Spleen (tissue), 11 donors: ENCODE measurements around the gene ATP13A1. TPM values are rescaled to one million over a fixed set of nuclear protein-coding genes. Genes with fewer than 3 reads are reported as not detected.
"Not testable (repeated sequence)": the region's sequence is repeated elsewhere in the genome, so short reads cannot be mapped to it uniquely, and the experiment has no call there.

Experiments used
- DNase-seq: peaks from one replicate; pipeline ENCODE4 v3.0.0-alpha.2; 2020
- H3K27ac ChIP-seq, 8 donors: fragments of 200-600 bp; sonication (generic) in 7 of 8; 1 replicate in 4 of 8; 2 replicates in 4 of 8; pipeline versions ENCODE4 v1.5.0 to v1.8.0; 2016 to 2021; ENCODE audit warnings: inconsistent platforms in 4 of 8, mild to moderate bottlenecking in 4 of 8, moderate library complexity in 1 of 8
- H3K27me3 ChIP-seq, 7 donors: fragments of 200-600 bp; sonication (generic) in 6 of 7; replicated peaks in 1 of 7; 1 replicate in 4 of 7; 2 replicates in 3 of 7; pipeline versions ENCODE4 v1.5.0 to v1.8.0; 2016 to 2021; ENCODE audit warnings: inconsistent platforms in 3 of 7, mild to moderate bottlenecking in 1 of 7
- H3K36me3 ChIP-seq, 6 donors: fragments of 200-600 bp; sonication (generic) in 5 of 6; 1 replicate in 4 of 6; 2 replicates in 2 of 6; pipeline versions ENCODE4 v1.5.0 to v1.8.0; 2016 to 2021; ENCODE audit warnings: inconsistent platforms in 2 of 6
- H3K4me1 ChIP-seq, 6 donors: fragments of 200-600 bp; sonication (generic) in 5 of 6; 1 replicate in 3 of 6; 2 replicates in 3 of 6; pipeline versions ENCODE4 v1.5.0 to v1.8.0; 2016 to 2021; ENCODE audit warnings: inconsistent platforms in 3 of 6
- H3K4me3 ChIP-seq, 8 donors: fragments of 200-600 bp; sonication (generic) in 7 of 8; 1 replicate in 4 of 8; 2 replicates in 4 of 8; pipeline versions ENCODE4 v1.5.0 to v1.8.0; 2016 to 2021; ENCODE audit warnings: inconsistent platforms in 4 of 8, mild to moderate bottlenecking in 4 of 8, moderate library complexity in 2 of 8
- H3K9me3 ChIP-seq, 8 donors: fragments of 200-600 bp; sonication (generic) in 7 of 8; 1 replicate in 4 of 8; 2 replicates in 4 of 8; pipeline versions ENCODE4 v1.5.0 to v1.8.0; 2016 to 2021; ENCODE audit warnings: inconsistent platforms in 4 of 8
- CTCF ChIP-seq, 11 experiments: fragments of 200-600 bp in 7 of 11; fragments of 450-650 bp in 4 of 11; sonication (generic) in 4 of 11; IDR thresholded peaks in 8 of 11; conservative IDR thresholded peaks in 3 of 11; 1 replicate in 7 of 11; 2 replicates in 4 of 11; pipeline versions ENCODE4 v1.4.0 to v1.8.0; 2016 to 2021; ENCODE audit warnings: antibody characterized with exemption in 11 of 11, inconsistent platforms in 4 of 11, mild to moderate bottlenecking in 1 of 11
- POLR2A ChIP-seq, 3 donors: fragments of 450-650 bp; IDR thresholded peaks; one replicate each; pipeline ENCODE4 v1.5.1; 2017; ENCODE audit warnings: antibody characterized with exemption in 3 of 3, mild to moderate bottlenecking in 1 of 3
- POLR2AphosphoS5 ChIP-seq, 3 donors: sonication (generic); formaldehyde crosslinking; IDR thresholded peaks; one replicate each; pipeline ENCODE4 v1.5.1; 2017; ENCODE audit warnings: antibody characterized with exemption in 3 of 3
- WGBS, 5 donors: extraction: QIAGEN DNeasy Blood & Tissue Kit in 3 of 5; methylation state at CpG; one replicate each; pipeline versions ENCODE4 v1.1.5 to v1.1.7; 2013 to 2018; 5-methylcytosine and 5-hydroxymethylcytosine counted together
- intact Hi-C: fragments of 100-400 bp; cut with DNase I; formaldehyde crosslinking; loops from one replicate; pipeline ENCODE4 v1.15.0; 2023; ENCODE audit warnings: low total_unique reads
- polyA plus RNA-seq, 3 donors: library from polyadenylated mRNA; stranded (reverse); fragments of 200-250 nt; gene quantifications; one replicate each; pipeline ENCODE4 v1.2.1, GENCODE V29; 2013
- total RNA-seq, 7 donors: library from RNA; depleted of rRNA in 3 of 7; stranded (reverse); fragments of >200 nt in 3 of 7; fragmentation: NEBNext Ultra II Directional in 4 of 7; extraction: Animal tissue kit (Norgen Biotek cat#: 25700) in 4 of 7; gene quantifications; one replicate each; pipeline versions ENCODE4 v1.1.0 to v1.2.1, GENCODE V29; 2016 to 2021
- donor health status: healthy with polysubstance abuse.
- donor health status: DM: no; HTN: no; CAD: no; lungs with moderate emphysema.
- donor health status: DM: no; HTN: no; CAD: no.
- donor health status: Bipolar disorder and iron deficiency.
- donor health status: healthy.
- donor health status: DM: no; HTN: no; CAD: no.
- donor health status: DM: yes; HTN: yes; CAD: no.

ATP13A1 gene
- total and polyA plus RNA-seq, 10 donors = 39.7 to 301 (median 99.7) TPM

DNA sequence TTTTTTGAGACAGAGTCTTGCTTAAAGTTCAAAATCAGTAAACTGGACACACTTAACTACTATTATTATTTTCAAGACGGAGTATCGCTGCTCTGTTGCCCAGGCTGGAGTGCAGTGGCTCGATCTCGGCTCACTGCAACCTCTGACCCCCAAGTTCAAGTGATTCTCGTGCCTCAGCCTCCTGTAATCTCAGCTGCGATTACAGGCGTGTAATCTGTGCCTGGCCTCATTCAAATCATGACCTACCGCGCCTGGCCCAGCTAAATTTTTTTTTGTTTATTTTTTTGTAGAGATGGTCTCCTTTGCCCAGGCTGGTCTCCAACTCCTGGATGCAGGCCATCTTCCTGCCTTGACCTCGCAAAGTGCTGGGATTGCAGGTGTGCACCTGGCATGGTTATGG is 28.2 kb upstream of the ATP13A1 start:
- H3K4me3 ChIP-seq = no peak overlapping the region
- DNase-seq = no peak
- WGBS, 5 donors = 87 to 96% (median 93%) methylated on average over 10 of the region's 10 CpGs
- peaks cover 0 to 77% (median 32%) of the 10 kb centered on the region in 8 donors for H3K9me3 ChIP-seq
- H3K27me3 ChIP-seq = no peaks in the 10 kb centered on the region
- intact Hi-C loops = no loop called here
- no peaks in the 10 kb centered on the region for H3K4me1 ChIP-seq
- no peak overlapping the region for H3K27ac ChIP-seq
- TF ChIP-seq CTCF (IDR thresholded peaks at IDR 0.05 in 8 of 11, conservative IDR thresholded peaks at IDR 0.05 in 3 of 11) = no peak
- no peak for TF ChIP-seq POLR2A (IDR thresholded peaks at IDR 0.05)
- TF ChIP-seq POLR2AphosphoS5 (IDR thresholded peaks at IDR 0.05) = no peak
- H3K36me3 ChIP-seq = peaks cover 0 to 14% (median 0%) of the 10 kb centered on the region in 6 donors

GRCh38 chr19:19689023-19689422 is 25.5 kb upstream of the ATP13A1 start:
- 95 to 100% (median 97%) methylated on average over 10 of the region's 10 CpGs for WGBS, 5 donors
- Histone ChIP-seq H3K9me3 (peaks cover 12 to 78% (median 47%) of the 10 kb centered on the region in 8 donors), H3K36me3 (peaks cover 0 to 33% (median 0%) of the 10 kb centered on the region in 6 donors)
- H3K27me3 ChIP-seq, DNase-seq, intact Hi-C loops, H3K4me1 ChIP-seq, H3K27ac ChIP-seq, H3K4me3 ChIP-seq: not testable (repeated sequence)

DNA sequence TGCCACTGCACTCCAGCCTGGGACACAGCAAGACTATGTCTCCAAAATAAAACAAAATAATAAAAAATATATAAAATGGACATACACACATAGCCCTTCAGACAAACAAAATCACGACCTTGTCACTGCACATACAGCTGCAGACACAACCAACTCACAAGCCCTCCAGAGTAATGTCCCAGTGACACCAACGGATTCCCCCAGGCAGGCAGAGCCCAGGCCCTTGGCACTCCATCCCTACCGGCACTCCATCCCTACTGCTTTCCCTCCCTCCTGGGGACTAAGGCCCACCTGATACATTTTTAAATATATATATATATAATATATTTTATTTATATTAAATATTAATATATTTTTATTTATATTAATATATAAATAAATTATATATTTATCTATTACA is 23.6 kb upstream of the ATP13A1 start:
- Histone ChIP-seq H3K36me3 (peaks cover 0 to 50% (median 3%) of the 10 kb centered on the region in 6 donors), H3K27ac (no peak overlapping the region), H3K9me3 (peaks cover 12 to 83% (median 61%) of the 10 kb centered on the region in 8 donors), H3K4me3 (no peak overlapping the region), H3K27me3 (no peaks in the 10 kb centered on the region), H3K4me1 (no peaks in the 10 kb centered on the region)
- 95 to 99% (median 96%) methylated on average over 3 of the region's 3 CpGs for WGBS, 5 donors
- intact Hi-C loops = no loop called here
- TF ChIP-seq POLR2AphosphoS5 (IDR thresholded peaks at IDR 0.05) (peak in 1 of 3 donors; percentile 3), POLR2A (IDR thresholded peaks at IDR 0.05) (no peak)
- DNase-seq = no peak

DNA sequence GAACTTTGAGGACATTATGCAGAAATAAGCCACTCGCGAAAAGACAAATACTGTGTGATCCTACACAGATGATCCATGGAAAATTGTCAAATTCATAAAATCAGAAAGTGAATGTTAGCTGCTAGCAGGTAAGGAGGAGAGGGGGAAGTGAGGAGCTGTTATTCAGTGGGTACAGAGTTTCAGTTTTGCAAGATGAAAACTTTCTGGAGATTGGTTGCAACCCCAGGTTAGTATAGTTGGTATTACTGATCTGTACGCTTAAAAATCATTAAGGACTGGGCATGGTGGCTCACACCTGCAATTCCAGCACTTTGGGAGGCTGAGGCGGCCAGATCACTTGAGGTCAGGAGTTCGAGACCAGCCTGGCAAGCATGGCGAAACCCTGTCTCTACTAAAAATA is 23.1 kb upstream of the ATP13A1 start:
- 93 to 99% (median 98%) methylated on average over 6 of the region's 6 CpGs for WGBS, 5 donors
- Histone ChIP-seq H3K9me3 (peaks cover 12 to 83% (median 64%) of the 10 kb centered on the region in 8 donors), H3K36me3 (peaks cover 0 to 55% (median 5%) of the 10 kb centered on the region in 6 donors), H3K4me1 (no peaks in the 10 kb centered on the region), H3K4me3 (no peak overlapping the region), H3K27ac (no peak overlapping the region), H3K27me3 (no peaks in the 10 kb centered on the region)
- no peak for DNase-seq
- intact Hi-C loops = no loop called here
- no peak for TF ChIP-seq POLR2AphosphoS5 (IDR thresholded peaks at IDR 0.05)
- no peak for TF ChIP-seq CTCF (IDR thresholded peaks at IDR 0.05 in 8 of 11, conservative IDR thresholded peaks at IDR 0.05 in 3 of 11)
- no peak for TF ChIP-seq POLR2A (IDR thresholded peaks at IDR 0.05)

DNA sequence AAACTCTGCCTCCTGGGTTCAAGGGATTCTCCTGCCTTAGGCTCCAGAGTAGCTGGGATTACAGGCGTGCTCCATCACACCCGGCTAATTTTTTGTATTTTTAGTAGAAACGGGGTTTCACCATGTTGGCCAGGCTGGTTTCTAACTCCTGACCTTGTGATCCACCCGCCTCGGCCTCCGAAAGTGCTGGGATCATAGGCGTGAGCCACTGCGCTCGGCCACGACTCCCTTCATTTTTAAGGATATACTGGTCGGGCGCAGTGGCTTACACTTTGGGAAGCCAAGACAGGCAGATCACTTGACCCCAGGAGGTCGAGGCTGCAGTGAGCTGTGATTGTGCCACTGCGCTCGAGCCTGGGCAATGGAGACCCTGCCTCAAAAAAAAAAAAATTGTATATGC is 22.6 kb upstream of the ATP13A1 start:
- H3K4me1 ChIP-seq, H3K27ac ChIP-seq, H3K4me3 ChIP-seq, intact Hi-C loops, H3K27me3 ChIP-seq, DNase-seq: not testable (repeated sequence)
- H3K36me3 ChIP-seq = peaks cover 0 to 59% (median 8%) of the 10 kb centered on the region in 6 donors
- WGBS, 5 donors = 96 to 98% (median 97%) methylated on average over 15 of the region's 15 CpGs
- H3K9me3 ChIP-seq = peaks cover 12 to 83% (median 68%) of the 10 kb centered on the region in 8 donors
